Dendritic cell treated with granulocyte-macrophage colony-stimulating factor and Interleukin-4, amounts not matched to agents 40 ng/mL and 50 ng/mL, for 4 days (primary cell): ENCODE data around the gene ELF5.

Experiments
- H3K27ac Mint-ChIP-seq: one replicate; pipeline ENCODE4 v1.8.0; 2022; ENCODE audit warnings: mild to moderate bottlenecking, mixed read lengths
- H3K27me3 Mint-ChIP-seq: one replicate; pipeline ENCODE4 v1.8.0; 2022; ENCODE audit warnings: mild to moderate bottlenecking, mixed read lengths
- H3K36me3 Mint-ChIP-seq: one replicate; pipeline ENCODE4 v1.8.0; 2022; ENCODE audit warnings: low read depth, mixed read lengths
- H3K4me1 Mint-ChIP-seq: one replicate; pipeline ENCODE4 v1.8.0; 2022; ENCODE audit warnings: low read depth, mixed read lengths
- H3K4me3 Mint-ChIP-seq: one replicate; pipeline ENCODE4 v1.8.0; 2022; ENCODE audit warnings: mild to moderate bottlenecking, moderate library complexity, mixed read lengths
- H3K9me3 Mint-ChIP-seq: one replicate; pipeline ENCODE4 v1.8.0; 2022; ENCODE audit warnings: mixed read lengths
- intact Hi-C: fragments of 100-400 bp; cut with micrococcal nuclease; formaldehyde crosslinking; loops from one replicate; pipeline ENCODE4 v1.15.0; 2022

The ELF5 gene

GRCh38 chr11:34495239-34495723 lies 18.3 kb downstream of the ELF5 start:
- Mint-ChIP-seq H3K4me1 (peaks cover 21% of the 10 kb centered on the region), H3K9me3 (no peaks in the 10 kb centered on the region), H3K36me3 (no peaks in the 10 kb centered on the region), H3K4me3 (no peak overlapping the region), H3K27me3 (peaks cover 4% of the 10 kb centered on the region), H3K27ac (peak overlapping the region; percentile 56)
- intact Hi-C loops, result no loop called here

DNA sequence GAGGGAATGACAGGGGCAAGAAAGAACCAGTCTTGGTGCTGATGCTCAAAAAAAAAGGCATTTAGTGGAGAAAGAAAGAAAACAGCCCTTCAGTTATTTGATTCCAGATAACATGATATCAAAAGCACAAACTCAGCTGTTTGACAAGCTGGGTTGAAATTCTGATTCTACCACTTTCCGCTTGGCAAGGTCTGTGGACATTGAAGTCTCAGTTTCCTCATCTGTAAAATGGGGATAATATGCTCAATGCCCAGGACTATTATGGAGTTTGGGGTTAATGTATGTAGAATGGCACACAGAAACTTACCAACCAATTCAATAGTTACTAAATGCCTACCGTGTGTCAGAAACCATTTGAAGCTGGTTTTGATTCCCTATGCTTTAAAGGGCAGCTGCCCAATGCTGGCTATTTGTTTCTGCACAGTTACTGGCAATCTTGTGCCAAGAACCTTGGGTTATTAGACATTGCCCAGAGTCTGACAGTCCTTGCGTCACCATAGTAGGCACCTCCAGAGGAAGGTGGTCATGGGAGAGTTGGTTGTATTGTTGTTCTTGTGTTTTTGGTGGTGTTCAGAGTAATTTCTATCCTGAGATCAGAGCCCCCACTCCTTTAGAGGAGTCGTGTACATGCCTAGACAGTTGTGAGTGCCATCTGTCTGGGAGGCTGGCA lies 19.5 kb downstream of the ELF5 start:
- intact Hi-C loops, result no loop called here
- Mint-ChIP-seq H3K36me3 (no peaks in the 10 kb centered on the region), H3K4me1 (peaks cover 15% of the 10 kb centered on the region), H3K27me3 (peaks cover 4% of the 10 kb centered on the region), H3K27ac (no peak overlapping the region), H3K4me3 (no peak overlapping the region), H3K9me3 (no peaks in the 10 kb centered on the region)

GRCh38 chr11:34493468-34493867 lies 20.1 kb downstream of the ELF5 start:
- Mint-ChIP-seq H3K27ac (no peak overlapping the region), H3K9me3 (no peaks in the 10 kb centered on the region), H3K4me3 (no peak overlapping the region), H3K4me1 (peaks cover 15% of the 10 kb centered on the region), H3K27me3 (peaks cover 4% of the 10 kb centered on the region), H3K36me3 (no peaks in the 10 kb centered on the region)
- intact Hi-C loops, result no loop called here

DNA sequence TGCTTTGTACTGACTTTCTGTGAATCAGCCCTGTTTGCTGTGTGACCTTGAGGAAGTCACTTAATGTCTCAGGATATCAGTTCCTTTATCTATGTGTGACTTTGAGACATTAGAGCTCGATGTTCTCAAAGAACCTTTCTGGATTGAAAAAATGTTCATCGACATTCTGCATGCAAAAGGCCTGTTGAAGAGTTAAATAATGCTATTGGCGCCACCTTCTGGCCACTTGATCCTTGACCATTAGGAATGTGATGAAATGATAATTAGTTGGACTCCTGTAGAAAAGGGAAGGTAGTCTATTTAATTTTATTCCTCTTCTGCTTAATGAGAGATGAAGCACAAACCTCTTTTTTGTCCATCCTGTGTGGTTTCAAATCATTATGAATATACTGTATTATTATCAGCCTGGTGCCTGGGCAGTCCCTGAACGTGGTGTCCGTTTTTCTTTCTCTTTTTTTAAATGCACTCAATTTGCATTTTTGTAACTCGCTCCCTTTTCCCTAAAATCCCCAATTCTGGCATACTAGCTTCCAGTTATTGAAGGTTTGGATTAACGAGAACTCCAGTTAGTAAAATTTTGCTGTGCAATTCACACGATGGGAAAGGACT lies 20.7 kb downstream of the ELF5 start:
- H3K36me3 Mint-ChIP-seq, result no peaks in the 10 kb centered on the region
- H3K27me3 Mint-ChIP-seq, result peaks cover 4% of the 10 kb centered on the region
- no peak overlapping the region for H3K4me3 Mint-ChIP-seq
- H3K9me3 Mint-ChIP-seq, result no peaks in the 10 kb centered on the region
- intact Hi-C loops, result no loop called here
- H3K27ac Mint-ChIP-seq, result no peak overlapping the region
- peaks cover 15% of the 10 kb centered on the region for H3K4me1 Mint-ChIP-seq

- intact Hi-C loops, result no loop called here
- H3K9me3 Mint-ChIP-seq, result no peaks in the 10 kb centered on the region
- H3K4me1 Mint-ChIP-seq, result peaks cover 15% of the 10 kb centered on the region
- H3K27ac Mint-ChIP-seq, result no peak overlapping the region
- H3K27me3 Mint-ChIP-seq, result peaks cover 2% of the 10 kb centered on the region
- no peaks in the 10 kb centered on the region for H3K36me3 Mint-ChIP-seq
- H3K4me3 Mint-ChIP-seq, result no peak overlapping the region
Observed at GRCh38 chr11:34490304-34490703, 23.3 kb downstream of the ELF5 start.

- no peaks in the 10 kb centered on the region for H3K27me3 Mint-ChIP-seq
- no peaks in the 10 kb centered on the region for H3K36me3 Mint-ChIP-seq
- intact Hi-C loops, result no loop called here
- H3K4me3 Mint-ChIP-seq, result no peak overlapping the region
- H3K27ac Mint-ChIP-seq, result no peak overlapping the region
- H3K4me1 Mint-ChIP-seq, result peaks cover 9% of the 10 kb centered on the region
- no peaks in the 10 kb centered on the region for H3K9me3 Mint-ChIP-seq
Observed at GRCh38 chr11:34488855-34489557, 24.6 kb downstream of the ELF5 start.

- no peaks in the 10 kb centered on the region for H3K4me1 Mint-ChIP-seq
- no peaks in the 10 kb centered on the region for H3K27me3 Mint-ChIP-seq
- H3K27ac Mint-ChIP-seq, result no peak overlapping the region
- no peaks in the 10 kb centered on the region for H3K36me3 Mint-ChIP-seq
- no peaks in the 10 kb centered on the region for H3K9me3 Mint-ChIP-seq
- no peak overlapping the region for H3K4me3 Mint-ChIP-seq
- intact Hi-C loops, result no loop called here
Observed at GRCh38 chr11:34487430-34487829, 26.2 kb downstream of the ELF5 start.

DNA sequence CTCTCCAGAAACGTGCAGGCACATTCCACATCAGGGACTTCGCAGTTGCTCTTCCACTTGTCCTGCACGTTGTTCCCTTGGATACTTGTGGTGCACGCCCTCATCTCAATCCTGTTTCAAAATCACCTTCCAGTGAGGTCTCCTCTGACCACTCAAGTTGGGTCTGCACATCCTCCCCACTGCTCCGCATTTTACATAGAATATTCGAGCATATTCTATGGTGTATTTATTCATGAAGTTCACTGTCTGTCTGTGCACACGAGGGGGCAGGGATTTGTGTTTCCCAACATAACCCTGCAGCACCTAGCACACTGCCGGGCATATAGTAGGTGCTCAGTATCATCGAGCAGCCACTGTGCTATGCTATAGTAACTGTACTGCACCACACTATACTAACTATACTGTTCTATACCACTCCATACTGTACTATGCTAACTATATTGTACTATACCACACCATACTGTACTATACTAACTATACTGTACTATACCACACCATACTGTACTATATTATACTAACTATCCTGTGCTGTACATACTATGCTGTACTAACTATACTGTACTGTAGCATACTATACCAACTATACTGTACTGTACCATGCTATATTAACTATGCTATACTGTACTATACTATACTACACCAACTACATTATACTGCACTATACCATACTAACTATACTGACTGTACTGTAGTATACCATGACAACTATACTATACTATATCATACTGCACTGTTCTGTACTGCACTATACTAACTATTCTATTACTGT lies 30.3 kb downstream of the ELF5 start:
- Mint-ChIP-seq H3K27me3 (peaks cover 5% of the 10 kb centered on the region), H3K27ac (no peak overlapping the region), H3K36me3 (no peaks in the 10 kb centered on the region), H3K9me3 (no peaks in the 10 kb centered on the region), H3K4me1 (no peaks in the 10 kb centered on the region), H3K4me3 (no peak overlapping the region)
- intact Hi-C loops, result no loop called here

DNA sequence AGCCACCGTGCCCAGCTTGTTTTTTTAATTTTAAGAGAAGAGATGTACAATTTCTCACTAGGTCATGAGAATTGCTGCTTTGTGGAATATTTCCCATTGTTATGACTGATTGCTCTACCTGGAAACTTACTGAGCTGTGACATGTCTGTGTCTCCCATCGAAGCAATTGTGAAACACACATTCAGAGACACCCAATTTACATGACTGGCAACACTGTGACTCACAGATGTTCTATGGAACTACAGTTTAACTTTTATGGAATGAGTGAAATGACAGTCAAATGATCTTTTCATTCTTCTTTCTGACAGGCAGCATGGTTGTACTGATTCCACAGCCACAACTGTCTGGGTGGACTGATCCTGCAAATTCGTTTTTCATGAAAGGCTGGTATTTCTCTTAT lies 32.3 kb downstream of the ELF5 start:
- H3K27me3 Mint-ChIP-seq, result peaks cover 5% of the 10 kb centered on the region
- intact Hi-C loops, result no loop called here
- H3K4me3 Mint-ChIP-seq, result no peak overlapping the region
- peaks cover 8% of the 10 kb centered on the region for H3K4me1 Mint-ChIP-seq
- H3K9me3 Mint-ChIP-seq, result no peaks in the 10 kb centered on the region
- no peak overlapping the region for H3K27ac Mint-ChIP-seq
- H3K36me3 Mint-ChIP-seq, result no peaks in the 10 kb centered on the region

DNA sequence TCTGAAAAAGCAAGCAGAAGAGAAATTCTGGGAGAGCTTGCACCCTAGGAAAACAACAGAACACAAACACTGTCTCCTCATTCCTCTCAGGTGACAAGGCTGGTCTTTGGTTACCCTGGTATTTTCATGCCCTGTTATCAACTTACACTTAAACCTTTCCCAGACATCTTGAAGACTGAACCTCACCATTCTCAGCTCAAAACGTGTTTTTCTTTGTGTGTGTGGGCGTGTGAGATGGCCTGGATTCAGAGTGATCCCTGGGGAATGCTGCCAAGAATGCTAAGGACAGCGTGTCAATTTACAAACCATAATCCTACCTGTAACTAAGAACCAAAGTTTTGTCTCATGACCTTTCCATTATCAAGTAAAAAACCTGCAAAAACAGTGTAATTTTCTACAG lies 33.3 kb downstream of the ELF5 start:
- Mint-ChIP-seq H3K9me3 (no peaks in the 10 kb centered on the region), H3K27ac (no peak overlapping the region), H3K27me3 (peaks cover 5% of the 10 kb centered on the region), H3K36me3 (no peaks in the 10 kb centered on the region), H3K4me1 (peaks cover 8% of the 10 kb centered on the region), H3K4me3 (no peak overlapping the region)
- intact Hi-C loops, result no loop called here

GRCh38 chr11:34478845-34479663 lies 34.5 kb downstream of the ELF5 start:
- no peak overlapping the region for H3K4me3 Mint-ChIP-seq
- intact Hi-C loops, result no loop called here
- peaks cover 5% of the 10 kb centered on the region for H3K27me3 Mint-ChIP-seq
- H3K27ac Mint-ChIP-seq, result no peak overlapping the region
- H3K9me3 Mint-ChIP-seq, result no peaks in the 10 kb centered on the region
- peaks cover 8% of the 10 kb centered on the region for H3K4me1 Mint-ChIP-seq
- peaks cover 3% of the 10 kb centered on the region for H3K36me3 Mint-ChIP-seq

- Mint-ChIP-seq H3K27me3 (peaks cover 5% of the 10 kb centered on the region), H3K36me3 (peaks cover 25% of the 10 kb centered on the region), H3K4me1 (peaks cover 8% of the 10 kb centered on the region), H3K27ac (no peak overlapping the region), H3K4me3 (no peak overlapping the region), H3K9me3 (no peaks in the 10 kb centered on the region)
- intact Hi-C loops, result no loop called here
Observed at GRCh38 chr11:34476849-34477248, 36.7 kb downstream of the ELF5 start.

DNA sequence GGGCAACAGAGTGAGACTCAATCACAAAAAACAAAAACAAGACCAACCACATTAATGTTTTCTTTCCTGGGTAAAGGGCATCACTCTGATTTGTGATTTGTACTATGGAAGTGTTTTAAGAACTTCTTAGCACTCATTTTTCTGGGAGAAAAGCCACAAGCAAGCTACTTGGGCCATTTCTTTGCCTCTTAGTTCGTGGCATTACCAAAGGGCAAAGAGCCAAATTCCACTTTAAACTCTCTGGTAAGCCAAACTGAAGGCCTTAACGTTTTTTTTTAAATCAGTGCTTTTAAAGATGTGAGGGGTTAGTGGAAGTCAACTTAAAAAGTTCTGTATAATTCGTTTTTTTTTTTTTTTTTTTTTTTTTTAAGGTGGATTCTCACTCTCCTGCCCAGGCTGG lies 37.9 kb downstream of the ELF5 start:
- intact Hi-C loops, result no loop called here
- H3K9me3 Mint-ChIP-seq, result no peaks in the 10 kb centered on the region
- no peak overlapping the region for H3K4me3 Mint-ChIP-seq
- no peak overlapping the region for H3K27ac Mint-ChIP-seq
- peaks cover 37% of the 10 kb centered on the region for H3K36me3 Mint-ChIP-seq
- H3K27me3 Mint-ChIP-seq, result peaks cover 5% of the 10 kb centered on the region
- peaks cover 8% of the 10 kb centered on the region for H3K4me1 Mint-ChIP-seq
